CD4-positive, alpha-beta T cell treated with Interleukin-6 for 4 hours (primary cell): ENCODE measurements around the gene LRP1.

Experiments
- DNase-seq: peaks from one replicate; pipeline ENCODE4 v3.0.0-alpha.2; 2020; ENCODE audit warnings: mixed read lengths

LRP1 gene

GRCh38 chr12:57127726-57128518, at the start of gene LRP1:
TSS of gene LRP1 (plus strand) at chr12:57128483. CDS start at chr12:57128965, 482 bp downstream.
- DNase-seq, result peak; percentile 92

- peak; percentile 95 for DNase-seq
Measured at GRCh38 chr12:57078519-57079404, 49.5 kb upstream of the LRP1 start, which contains the start of gene NEMP1. TSS of gene NEMP1 (minus strand) at chr12:57078791. CDS start at chr12:57078745, 46 bp downstream.

DNA sequence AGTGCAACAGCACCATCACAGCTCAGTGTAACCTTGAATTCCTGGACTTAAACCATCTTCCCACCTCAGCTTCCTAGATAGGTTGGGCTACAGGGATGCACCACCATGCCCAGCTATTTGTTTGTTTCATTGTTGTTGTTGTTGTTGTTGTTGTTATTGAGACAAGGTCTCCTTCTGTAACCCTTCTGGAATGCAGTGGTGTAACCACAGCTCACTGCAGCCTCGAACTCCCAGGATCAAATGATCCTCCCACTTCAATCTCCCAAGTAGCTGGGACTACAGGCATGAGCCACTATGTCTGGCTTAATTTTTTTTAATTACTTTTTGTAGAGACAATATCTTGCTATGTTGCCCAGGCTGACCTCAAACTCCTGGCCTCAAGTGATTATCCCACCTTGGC, 48.5 kb upstream of the LRP1 start:
- no peak for DNase-seq

- DNase-seq, result no peak
Measured at GRCh38 chr12:57080855-57081254, 47.4 kb upstream of the LRP1 start.

GRCh38 chr12:57085999-57086492, 42.2 kb upstream of the LRP1 start:
- peak; percentile 52 for DNase-seq

DNA sequence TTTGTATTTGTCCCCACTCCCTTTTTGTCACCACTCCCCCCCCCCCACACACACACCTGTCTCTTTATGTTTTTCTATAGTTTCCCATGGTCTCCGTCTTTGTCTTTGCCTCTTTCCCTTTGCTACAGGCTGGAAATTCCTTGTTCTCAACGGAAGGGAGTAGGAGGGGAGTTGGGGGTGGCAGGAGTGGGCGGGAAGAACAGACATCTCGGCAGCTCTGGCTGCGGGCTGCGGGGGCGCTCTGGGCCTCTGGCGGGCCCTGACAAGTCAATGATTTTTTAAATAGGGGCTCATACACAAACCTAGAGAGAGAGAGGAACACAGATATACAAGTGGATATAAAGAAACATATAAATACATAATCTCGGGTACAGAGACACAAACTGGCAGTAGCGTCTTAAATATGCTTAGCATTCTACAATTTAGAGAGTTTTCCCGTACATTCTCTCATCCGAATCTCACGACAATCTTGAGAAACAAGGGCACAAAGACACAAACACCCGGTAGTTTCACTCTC, 41.7 kb upstream of the LRP1 start:
- DNase-seq, result peak; percentile 60

DNA sequence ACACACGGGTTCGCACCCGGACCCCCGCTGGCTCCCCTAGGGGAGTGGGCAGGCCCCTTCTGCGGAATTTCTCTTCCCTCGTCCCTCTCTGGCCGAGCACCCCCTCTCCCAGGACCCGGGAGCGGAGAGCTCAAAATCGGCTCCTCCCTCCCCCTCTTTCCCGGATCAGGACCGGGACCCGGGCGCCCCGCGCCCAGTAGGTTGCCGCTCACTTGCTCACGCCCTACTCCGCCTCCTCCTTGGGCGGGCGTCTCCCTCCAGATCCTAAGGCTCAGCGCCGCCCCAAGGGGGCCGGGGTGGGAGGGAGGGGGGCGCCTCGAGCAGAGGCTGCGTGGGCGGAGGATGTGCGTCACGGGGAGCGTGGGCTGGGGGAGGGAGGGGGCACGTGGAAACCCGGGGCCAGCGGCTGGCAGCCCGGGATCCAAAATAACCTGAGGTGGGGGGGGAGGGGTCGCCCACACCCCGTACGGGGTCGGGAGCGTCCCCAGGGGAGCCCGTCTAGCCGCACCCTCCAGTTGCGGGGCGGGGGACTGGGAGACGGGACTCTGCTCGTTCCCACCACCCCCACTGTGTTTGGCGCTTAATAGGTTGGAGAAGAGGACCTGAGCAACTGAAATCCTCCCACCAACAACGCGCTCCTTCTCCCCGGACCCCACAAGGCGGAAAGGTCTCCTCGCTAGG, 41.1 kb upstream of the LRP1 start:
- peak; percentile 95 for DNase-seq

GRCh38 chr12:57087691-57088353, 40.5 kb upstream of the LRP1 start:
- DNase-seq, result peak; percentile 77

GRCh38 chr12:57088354-57089270, 39.7 kb upstream of the LRP1 start, which contains the start of gene NAB2:
TSS of gene NAB2 (plus strand) at chr12:57089114. CDS start at chr12:57089272, 158 bp downstream.
- DNase-seq, result peak; percentile 99

- peak; percentile 60 for DNase-seq
Measured at GRCh38 chr12:57089271-57090245, 38.7 kb upstream of the LRP1 start.

DNA sequence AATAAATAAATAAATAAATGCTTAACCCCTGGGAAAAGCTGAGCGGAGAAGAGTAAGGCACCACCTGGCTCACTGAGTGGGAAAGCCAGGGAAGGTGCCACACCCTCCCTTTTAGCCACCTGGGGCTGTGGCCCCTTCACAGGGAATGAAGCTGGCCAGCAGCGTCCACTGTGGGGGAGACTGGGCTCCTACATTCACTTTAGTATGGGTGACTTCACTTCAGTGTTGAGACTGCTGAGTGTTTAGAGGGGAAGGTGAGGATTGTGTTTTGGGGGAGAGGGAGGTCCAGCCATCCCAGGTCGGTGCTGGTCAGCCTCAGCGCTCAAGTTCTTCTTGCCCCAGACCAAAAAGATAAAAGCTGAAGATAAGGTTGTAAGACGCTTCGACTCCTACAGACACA, 37.8 kb upstream of the LRP1 start:
- DNase-seq, result no peak

DNA sequence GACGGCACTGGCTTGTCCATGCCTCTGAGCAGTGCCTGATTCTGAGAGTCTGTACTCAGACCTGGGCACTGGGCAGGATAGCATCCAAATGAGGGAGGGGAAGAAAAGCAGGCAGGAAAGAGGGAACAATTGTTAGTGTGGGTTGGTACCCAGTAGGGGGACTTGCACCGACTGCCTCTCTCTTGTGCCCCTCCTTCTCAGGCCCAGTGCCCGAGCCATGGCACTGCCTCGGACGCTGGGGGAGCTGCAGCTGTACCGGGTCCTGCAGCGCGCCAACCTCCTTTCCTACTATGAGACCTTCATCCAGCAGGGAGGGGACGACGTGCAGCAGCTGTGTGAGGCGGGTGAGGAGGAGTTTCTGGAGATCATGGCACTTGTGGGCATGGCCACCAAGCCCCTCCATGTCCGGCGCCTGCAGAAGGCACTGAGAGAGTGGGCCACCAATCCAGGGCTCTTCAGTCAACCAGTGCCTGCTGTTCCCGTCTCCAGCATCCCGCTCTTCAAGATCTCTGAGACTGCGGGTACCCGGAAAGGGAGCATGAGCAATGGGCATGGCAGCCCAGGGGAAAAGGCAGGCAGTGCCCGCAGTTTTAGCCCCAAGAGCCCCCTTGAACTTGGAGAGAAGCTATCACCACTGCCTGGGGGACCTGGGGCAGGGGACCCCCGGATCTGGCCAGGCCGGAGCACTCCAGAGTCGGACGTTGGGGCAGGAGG, 37.2 kb upstream of the LRP1 start:
- DNase-seq, result no peak

- no peak for DNase-seq
Measured at GRCh38 chr12:57091638-57092528, 36.4 kb upstream of the LRP1 start.

- DNase-seq, result no peak
Measured at GRCh38 chr12:57092529-57092862, 35.8 kb upstream of the LRP1 start.

DNA sequence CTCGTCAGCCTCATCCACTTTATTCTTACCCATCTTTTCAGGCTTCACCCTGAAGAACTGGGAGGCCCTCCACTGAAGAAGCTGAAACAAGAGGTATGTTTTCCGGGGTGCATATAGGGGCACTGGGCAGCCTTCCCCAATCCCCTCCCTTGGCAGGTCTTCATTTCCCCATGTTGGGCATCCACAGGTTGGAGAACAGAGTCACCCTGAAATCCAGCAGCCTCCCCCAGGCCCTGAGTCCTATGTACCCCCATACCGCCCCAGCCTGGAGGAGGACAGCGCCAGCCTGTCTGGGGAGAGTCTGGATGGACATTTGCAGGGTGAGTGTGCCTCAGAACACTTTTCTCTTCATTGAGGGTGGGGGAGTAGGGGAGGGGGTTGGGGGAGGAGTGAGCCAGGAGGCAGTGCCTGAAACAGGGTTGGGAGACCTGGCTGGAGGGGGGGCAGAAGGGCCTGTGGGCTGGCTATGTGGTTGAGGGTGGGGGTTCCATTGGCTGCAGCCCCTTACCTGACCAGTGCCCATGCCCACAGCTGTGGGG, 35.3 kb upstream of the LRP1 start:
- no peak for DNase-seq

DNA sequence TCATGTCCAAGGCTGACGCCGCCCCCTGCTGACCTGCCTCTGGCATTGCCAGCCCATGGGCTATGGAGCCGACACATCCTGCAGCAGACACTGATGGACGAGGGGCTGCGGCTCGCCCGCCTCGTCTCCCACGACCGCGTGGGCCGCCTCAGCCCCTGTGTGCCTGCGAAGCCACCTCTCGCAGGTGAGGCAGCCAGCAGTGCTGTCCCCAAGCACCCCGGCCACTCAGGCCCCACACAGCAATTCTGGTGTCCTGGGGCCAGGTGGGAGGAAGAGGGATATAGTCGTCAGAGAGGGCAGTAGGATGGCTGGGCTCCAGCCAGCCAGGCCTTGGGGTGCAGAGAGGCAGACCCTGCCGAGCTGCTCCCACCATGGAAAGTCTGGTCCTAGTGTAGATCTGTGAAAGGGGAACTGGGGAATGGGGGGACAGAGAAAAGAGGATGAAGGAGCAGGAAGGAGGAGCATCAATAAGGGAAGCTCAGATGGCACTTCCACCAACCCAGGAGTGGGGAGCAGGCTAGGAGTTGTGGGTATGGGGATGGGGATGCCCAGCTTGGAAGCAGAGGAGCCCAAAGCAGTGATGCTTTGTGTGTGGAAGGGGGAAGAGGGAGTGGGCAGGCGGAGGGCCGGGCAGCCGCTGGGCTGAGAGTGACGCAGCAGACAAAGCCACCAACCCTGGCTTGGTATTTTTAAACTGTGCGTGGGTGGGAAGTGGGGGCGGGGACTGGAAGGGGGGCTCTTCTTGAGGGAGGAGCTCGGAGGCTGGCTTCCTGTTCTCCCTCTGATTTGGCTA, 34.7 kb upstream of the LRP1 start:
- DNase-seq, result peak; percentile 78
